ENCODE results near the gene SPAG17.

DNA sequence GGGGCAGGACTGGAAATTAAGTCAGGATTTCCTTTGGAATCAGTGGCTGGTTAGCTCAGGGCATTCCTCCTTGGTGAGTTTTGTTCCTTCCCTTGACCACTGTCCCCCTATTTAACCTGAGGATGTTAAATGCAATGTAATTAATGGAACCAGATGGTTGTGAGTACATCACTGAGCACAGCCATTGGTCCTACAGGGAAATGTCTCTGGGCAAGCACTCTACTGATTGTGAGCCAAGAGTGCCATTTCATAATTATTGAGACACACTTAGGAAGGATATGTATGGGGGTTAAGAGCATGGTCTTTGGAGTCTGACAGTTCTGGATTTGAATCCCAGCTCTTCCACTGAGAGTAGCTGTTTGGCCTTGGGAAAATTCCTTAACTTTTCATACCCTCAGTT is 74.4 kb downstream of the SPAG17 start:
- no peak for TF ChIP-seq POLR2AphosphoS5 (IDR thresholded peaks at IDR 0.05; ENCODE audit: low read depth, low read length)
- TF ChIP-seq, protein P1, sequence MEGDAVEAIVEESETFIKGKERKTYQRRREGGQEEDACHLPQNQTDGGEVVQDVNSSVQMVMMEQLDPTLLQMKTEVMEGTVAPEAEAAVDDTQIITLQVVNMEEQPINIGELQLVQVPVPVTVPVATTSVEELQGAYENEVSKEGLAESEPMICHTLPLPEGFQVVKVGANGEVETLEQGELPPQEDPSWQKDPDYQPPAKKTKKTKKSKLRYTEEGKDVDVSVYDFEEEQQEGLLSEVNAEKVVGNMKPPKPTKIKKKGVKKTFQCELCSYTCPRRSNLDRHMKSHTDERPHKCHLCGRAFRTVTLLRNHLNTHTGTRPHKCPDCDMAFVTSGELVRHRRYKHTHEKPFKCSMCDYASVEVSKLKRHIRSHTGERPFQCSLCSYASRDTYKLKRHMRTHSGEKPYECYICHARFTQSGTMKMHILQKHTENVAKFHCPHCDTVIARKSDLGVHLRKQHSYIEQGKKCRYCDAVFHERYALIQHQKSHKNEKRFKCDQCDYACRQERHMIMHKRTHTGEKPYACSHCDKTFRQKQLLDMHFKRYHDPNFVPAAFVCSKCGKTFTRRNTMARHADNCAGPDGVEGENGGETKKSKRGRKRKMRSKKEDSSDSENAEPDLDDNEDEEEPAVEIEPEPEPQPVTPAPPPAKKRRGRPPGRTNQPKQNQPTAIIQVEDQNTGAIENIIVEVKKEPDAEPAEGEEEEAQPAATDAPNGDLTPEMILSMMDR (IDR thresholded peaks at IDR 0.05): no peak
- TF ChIP-seq, protein P2, sequence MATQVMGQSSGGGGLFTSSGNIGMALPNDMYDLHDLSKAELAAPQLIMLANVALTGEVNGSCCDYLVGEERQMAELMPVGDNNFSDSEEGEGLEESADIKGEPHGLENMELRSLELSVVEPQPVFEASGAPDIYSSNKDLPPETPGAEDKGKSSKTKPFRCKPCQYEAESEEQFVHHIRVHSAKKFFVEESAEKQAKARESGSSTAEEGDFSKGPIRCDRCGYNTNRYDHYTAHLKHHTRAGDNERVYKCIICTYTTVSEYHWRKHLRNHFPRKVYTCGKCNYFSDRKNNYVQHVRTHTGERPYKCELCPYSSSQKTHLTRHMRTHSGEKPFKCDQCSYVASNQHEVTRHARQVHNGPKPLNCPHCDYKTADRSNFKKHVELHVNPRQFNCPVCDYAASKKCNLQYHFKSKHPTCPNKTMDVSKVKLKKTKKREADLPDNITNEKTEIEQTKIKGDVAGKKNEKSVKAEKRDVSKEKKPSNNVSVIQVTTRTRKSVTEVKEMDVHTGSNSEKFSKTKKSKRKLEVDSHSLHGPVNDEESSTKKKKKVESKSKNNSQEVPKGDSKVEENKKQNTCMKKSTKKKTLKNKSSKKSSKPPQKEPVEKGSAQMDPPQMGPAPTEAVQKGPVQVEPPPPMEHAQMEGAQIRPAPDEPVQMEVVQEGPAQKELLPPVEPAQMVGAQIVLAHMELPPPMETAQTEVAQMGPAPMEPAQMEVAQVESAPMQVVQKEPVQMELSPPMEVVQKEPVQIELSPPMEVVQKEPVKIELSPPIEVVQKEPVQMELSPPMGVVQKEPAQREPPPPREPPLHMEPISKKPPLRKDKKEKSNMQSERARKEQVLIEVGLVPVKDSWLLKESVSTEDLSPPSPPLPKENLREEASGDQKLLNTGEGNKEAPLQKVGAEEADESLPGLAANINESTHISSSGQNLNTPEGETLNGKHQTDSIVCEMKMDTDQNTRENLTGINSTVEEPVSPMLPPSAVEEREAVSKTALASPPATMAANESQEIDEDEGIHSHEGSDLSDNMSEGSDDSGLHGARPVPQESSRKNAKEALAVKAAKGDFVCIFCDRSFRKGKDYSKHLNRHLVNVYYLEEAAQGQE (IDR thresholded peaks at IDR 0.05; ENCODE audit: insufficient read depth in 1 of 2, low read depth in 2 of 2, low read length in 1 of 2): no peak
- no peak for TF ChIP-seq SIN3A (IDR thresholded peaks at IDR 0.05; ENCODE audit: borderline replicate concordance, insufficient read depth, low read depth, low read length)
- no peak for TF ChIP-seq TCF7L2 (IDR thresholded peaks at IDR 0.05; ENCODE audit: low read depth, low read length)
